CD4-positive, alpha-beta T cell treated with Interleukin-17A for 4 hours (primary cell): ENCODE data around the gene TRIO.

ENCODE experiments used
- DNase-seq: peaks from one replicate; pipeline ENCODE4 v3.0.0-alpha.2; 2020; ENCODE audit warnings: mixed read lengths

The TRIO gene

GRCh38 chr5:14250748-14251701 lies 107.9 kb downstream of the TRIO start:
- DNase-seq: no peak

GRCh38 chr5:14251733-14252132 lies 108.6 kb downstream of the TRIO start:
- DNase-seq: no peak

DNA sequence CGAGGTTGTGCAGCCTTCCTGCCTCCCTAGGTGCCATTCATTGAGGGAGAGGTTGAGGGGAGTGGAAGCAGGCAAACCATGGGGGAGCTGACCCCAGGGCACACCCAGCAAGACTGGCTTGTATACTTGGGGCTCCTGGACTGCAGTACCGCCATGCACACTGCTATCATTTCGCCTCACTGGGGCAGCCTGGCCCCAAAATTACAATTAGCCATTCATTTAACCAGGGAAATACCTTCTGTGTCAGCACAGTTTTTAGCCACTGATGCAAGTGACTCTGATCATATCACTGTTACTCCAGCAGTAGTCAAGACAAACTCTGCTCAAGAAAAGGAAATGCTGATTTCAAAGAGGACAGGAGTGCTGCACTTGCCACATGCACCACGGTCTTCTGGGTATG lies 109.7 kb downstream of the TRIO start:
- no peak for DNase-seq

DNA sequence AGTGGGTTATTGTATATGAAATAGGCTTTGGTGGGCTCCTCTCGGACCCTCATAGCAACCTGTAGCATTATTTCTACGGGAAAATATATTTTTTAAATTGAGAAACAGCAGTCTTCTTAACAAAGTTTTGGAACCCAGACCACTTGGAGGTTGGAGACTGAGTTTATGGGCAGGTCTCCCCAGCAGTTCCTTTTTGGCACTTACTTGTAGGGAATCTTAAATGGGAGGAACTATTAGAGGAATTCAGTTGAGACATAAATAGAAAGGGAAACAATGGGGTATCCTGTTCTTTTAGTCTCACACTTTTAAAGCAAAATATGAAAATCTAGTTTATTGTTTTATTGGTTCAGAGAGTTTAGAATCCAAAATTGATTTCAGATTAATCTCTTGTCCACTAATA lies 111.5 kb downstream of the TRIO start:
- no peak for DNase-seq

GRCh38 chr5:14256026-14256690 lies 113.0 kb downstream of the TRIO start:
- no peak for DNase-seq

- no peak for DNase-seq
These were observed 113.7 kb downstream of the TRIO start for GRCh38 chr5:14256756-14257393.

DNA sequence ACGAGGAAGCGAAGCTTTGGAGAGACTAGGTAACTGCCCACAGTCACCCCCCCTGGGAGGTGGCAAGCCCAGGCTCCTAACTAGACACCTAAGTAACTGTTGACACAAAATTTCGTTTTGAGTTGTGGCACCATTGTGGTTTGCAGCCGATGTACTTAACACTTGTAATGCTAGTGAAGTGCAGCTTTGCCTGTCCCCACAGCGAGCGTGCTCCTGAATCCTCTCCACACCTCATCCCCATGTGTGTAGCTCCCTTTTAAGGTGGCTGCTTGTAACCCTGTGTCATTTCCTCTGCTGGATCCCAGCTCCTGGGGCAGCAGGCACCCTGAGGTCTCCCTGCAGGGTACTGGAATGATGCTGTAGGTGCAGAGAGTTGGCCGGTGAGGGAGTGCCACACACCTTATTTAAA lies 114.9 kb downstream of the TRIO start:
- DNase-seq: no peak

DNA sequence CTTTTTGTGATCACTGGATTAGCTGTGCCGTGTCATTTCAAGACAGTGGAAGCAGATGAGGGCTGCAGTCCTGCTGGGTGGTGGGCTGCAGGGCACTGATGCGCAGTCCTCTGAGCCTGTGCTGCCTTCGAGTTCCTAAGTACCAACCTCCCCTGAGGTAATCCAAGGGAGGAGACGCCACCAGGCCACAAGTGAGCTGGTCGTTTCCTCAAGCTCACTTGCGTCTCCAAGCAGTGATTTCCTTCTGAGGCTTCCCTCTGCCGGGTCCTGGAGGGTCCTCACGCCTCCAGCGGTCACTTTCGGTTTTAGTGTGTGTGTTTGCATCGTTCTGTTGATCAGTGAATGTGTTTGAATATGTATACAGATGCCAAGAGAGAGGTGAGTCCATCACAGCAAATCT lies 115.7 kb downstream of the TRIO start:
- no peak for DNase-seq

DNA sequence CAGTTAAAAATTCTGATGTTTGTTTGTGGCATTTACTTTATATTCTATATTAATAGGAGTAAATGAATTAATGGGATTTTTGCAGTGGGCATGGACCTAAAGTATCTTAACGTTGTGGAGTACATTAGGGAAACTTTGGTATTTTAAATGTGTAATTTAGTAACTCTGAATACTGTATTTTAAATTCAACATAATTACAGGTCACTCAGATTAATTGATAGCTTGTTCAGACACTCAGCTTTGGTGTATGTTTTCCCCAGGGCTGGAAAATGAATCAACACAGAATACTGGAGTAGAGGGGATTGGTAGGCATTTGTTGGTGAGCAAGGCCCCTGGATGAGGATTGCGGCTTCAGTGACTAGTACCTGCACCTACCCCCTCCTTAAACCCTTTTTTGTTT lies 117.5 kb downstream of the TRIO start:
- DNase-seq: no peak

- DNase-seq: no peak
These were observed 118.1 kb downstream of the TRIO start for GRCh38 chr5:14261235-14261634.

GRCh38 chr5:14261856-14262611 lies 118.9 kb downstream of the TRIO start:
- DNase-seq: no peak

- no peak for DNase-seq
These were observed 120.0 kb downstream of the TRIO start for GRCh38 chr5:14263113-14263512.

DNA sequence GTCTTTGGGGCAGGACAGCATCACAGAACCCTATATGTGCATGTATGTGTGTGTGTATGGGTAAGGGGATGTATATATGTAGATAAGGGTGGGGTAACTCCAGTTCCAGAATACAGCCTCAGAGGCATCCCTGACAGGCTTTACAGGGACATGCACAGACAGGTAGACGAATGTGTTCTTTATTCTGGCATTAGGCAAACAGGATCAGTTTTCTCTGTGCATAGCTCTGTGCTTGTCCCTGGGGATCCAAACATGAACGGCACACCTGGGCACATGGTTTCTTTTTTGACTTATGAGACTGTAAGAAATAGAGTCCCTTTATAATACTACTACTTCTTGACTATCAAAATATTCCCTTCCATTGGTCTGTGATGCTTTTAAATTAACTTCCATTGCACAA lies 120.6 kb downstream of the TRIO start:
- DNase-seq: no peak

- DNase-seq: peak; percentile 74
These were observed 121.6 kb downstream of the TRIO start for GRCh38 chr5:14264605-14265316.

- no peak for DNase-seq
These were observed 122.4 kb downstream of the TRIO start for GRCh38 chr5:14265570-14265969.

GRCh38 chr5:14266171-14266570 lies 123.0 kb downstream of the TRIO start:
- DNase-seq: no peak

DNA sequence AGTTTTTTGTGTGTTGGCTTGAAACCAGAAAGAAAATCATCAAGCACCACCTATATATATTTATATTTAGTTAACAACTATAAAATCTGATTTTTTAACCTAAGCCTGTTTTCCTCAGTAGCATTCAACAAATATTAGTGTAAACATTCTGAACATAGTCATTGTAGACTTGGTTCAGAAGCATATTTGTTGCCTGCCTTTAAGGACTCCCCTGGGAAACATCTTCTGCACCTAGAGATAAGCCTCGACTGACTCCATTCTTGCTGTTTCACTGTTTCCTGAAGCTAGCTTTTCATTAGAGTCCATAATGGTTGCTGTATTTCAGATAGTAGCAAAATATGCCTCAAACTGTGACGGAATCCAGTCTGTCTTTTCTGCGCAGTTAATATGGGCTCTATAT lies 123.5 kb downstream of the TRIO start:
- no peak for DNase-seq

DNA sequence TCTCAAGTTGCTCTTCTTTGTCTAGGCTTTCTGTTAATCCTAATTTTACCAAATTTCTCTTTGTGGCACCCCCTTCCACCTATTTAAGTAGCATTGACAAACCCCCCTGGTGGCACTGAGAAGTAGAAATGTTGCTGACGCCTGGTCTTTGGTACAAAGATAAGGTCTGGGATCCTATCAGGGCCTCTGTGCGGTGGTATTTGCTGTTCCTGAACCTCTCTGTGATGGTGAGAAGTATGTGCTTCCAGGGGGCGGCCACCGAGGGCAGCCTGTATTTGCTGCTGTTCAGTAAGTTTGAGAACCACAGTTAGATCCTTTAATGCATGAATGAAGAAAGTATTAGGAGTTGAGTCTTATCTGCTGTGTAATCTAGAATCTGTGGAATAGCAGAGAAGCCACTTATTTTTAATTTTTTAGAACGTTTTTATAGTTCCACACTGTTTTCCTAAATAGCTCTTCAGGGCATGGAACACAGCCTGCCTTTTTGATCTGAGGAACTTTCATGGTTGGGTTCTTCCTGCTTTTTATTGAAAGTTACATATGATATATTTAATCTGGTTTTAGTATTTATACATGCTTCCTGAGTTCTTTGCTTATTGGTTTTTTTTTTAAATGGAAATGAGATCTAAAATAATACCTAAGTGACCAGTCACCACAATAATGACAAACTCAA lies 124.2 kb downstream of the TRIO start:
- DNase-seq: no peak

- DNase-seq: no peak
These were observed 125.0 kb downstream of the TRIO start for GRCh38 chr5:14267991-14268708.

GRCh38 chr5:14268738-14269137 lies 125.6 kb downstream of the TRIO start:
- no peak for DNase-seq

DNA sequence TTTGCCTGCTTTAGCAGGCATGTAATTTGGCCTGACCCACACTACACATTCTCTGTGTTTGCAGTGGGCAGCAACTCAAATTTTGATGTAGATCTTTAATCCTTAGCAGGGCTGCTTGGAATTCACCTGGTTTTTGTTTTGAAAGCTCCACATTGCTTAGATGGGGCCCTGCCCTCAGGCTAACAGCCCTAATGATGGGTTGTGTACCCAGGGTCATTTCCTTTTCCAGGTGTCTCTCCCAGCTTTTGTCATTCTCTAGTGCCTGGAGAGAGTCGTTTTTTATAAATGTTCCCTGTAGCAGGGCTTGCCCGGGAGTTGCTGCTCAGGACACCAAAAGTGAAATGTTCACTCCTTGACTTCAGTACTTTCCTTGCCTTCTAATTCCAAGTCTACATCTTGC lies 126.3 kb downstream of the TRIO start:
- DNase-seq: no peak
